Neutrophil (primary cell): Measurements from ENCODE around the gene EYS.
"Not testable (repeated sequence)": the region's sequence is repeated elsewhere in the genome, so short reads cannot be mapped to it uniquely, and the experiment has no call there.

Experiments
- H3K27ac ChIP-seq: fragments of 200-600 bp; sonication (generic); 2 replicates; pipeline ENCODE4 v1.5.1; 2016; ENCODE audit warnings: mild to moderate bottlenecking, moderate library complexity
- H3K27me3 ChIP-seq: fragments of 200-600 bp; sonication (generic); 2 replicates; pipeline ENCODE4 v1.6.0; 2016; ENCODE audit warnings: mild to moderate bottlenecking
- H3K36me3 ChIP-seq: fragments of 200-600 bp; sonication (generic); 2 replicates; pipeline ENCODE4 v1.5.1; 2017
- H3K4me1 ChIP-seq, 2 experiments: fragments of 200-600 bp in 1 of 2; sonication (generic) in 1 of 2; 1 replicate in 1 of 2; 2 replicates in 1 of 2; pipeline versions ENCODE4 v1.5.1 to v1.6.1; 2013 to 2016; ENCODE audit warnings: low read depth in 1 of 2, low read length in 1 of 2, mild to moderate bottlenecking in 1 of 2, moderate library complexity in 1 of 2; ENCODE audit not compliant: control insufficient read depth in 1 of 2, insufficient read depth in 1 of 2
- H3K4me3 ChIP-seq, 2 experiments: fragments of 200-600 bp in 1 of 2; sonication (generic) in 1 of 2; 1 replicate in 1 of 2; 2 replicates in 1 of 2; pipeline ENCODE4 v1.5.1; 2013 to 2016; ENCODE audit warnings: low read depth in 1 of 2, low read length in 1 of 2, mild to moderate bottlenecking in 1 of 2, moderate library complexity in 1 of 2
- H3K9me3 ChIP-seq: fragments of 200-600 bp; sonication (generic); 2 replicates; pipeline ENCODE4 v1.5.1; 2016
- TF ChIP-seq, protein P1 (sequence below): fragments of 200-600 bp; sonication (generic); IDR thresholded peaks from 2 replicates; pipeline ENCODE4 v1.5.1; 2016; ENCODE audit warnings: antibody characterized with exemption

The EYS gene

DNA sequence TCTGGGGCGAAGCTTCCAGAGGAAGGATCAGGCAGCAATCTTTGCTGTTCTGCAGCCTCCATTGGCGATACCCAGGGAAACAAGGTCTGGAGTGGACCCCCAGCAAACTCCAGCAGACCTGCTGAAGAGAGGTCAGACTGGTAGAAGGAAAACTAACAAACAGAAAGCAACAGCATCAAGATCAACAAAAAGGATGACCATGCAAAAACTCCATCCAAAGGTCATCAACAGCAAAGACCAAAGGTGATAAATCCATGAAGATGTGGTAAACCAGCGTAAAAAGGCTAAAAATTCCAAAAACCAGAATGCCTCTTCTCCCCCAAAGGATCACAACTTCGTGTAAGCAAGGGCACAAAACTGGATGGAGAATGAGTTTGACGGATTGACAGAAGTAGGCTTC is 1818.6 kb downstream of the EYS start:
- TF ChIP-seq, protein P1, sequence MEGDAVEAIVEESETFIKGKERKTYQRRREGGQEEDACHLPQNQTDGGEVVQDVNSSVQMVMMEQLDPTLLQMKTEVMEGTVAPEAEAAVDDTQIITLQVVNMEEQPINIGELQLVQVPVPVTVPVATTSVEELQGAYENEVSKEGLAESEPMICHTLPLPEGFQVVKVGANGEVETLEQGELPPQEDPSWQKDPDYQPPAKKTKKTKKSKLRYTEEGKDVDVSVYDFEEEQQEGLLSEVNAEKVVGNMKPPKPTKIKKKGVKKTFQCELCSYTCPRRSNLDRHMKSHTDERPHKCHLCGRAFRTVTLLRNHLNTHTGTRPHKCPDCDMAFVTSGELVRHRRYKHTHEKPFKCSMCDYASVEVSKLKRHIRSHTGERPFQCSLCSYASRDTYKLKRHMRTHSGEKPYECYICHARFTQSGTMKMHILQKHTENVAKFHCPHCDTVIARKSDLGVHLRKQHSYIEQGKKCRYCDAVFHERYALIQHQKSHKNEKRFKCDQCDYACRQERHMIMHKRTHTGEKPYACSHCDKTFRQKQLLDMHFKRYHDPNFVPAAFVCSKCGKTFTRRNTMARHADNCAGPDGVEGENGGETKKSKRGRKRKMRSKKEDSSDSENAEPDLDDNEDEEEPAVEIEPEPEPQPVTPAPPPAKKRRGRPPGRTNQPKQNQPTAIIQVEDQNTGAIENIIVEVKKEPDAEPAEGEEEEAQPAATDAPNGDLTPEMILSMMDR: no peak
- Histone ChIP-seq H3K36me3 (no peaks in the 10 kb centered on the region), H3K27ac (no peak overlapping the region), H3K4me3 (no peak overlapping the region), H3K4me1 (no peaks in the 10 kb centered on the region), H3K27me3 (no peaks in the 10 kb centered on the region), H3K9me3 (no peaks in the 10 kb centered on the region)

DNA sequence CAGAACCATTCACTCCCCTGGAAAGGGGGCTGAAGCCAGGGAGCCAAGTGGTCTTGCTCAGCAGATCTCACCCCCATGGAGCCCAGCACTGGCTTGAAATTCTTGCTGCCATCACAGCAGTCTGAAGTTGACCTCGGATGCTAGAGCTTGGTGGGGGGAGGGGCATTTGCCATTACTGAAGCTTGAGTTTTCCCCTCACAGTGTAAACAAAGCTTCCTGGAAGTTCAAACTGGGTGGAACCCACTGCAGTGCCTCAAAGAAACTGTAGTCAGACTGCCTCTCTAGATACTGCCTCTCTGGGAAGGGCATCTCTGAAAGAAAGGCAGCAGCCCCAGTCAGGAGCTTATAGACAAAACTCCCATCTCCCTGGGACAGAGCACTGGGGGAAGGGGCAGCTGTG is 1819.2 kb downstream of the EYS start:
- not testable (repeated sequence) for H3K4me1 ChIP-seq, H3K27me3 ChIP-seq, H3K4me3 ChIP-seq, H3K27ac ChIP-seq, H3K9me3 ChIP-seq, H3K36me3 ChIP-seq

DNA sequence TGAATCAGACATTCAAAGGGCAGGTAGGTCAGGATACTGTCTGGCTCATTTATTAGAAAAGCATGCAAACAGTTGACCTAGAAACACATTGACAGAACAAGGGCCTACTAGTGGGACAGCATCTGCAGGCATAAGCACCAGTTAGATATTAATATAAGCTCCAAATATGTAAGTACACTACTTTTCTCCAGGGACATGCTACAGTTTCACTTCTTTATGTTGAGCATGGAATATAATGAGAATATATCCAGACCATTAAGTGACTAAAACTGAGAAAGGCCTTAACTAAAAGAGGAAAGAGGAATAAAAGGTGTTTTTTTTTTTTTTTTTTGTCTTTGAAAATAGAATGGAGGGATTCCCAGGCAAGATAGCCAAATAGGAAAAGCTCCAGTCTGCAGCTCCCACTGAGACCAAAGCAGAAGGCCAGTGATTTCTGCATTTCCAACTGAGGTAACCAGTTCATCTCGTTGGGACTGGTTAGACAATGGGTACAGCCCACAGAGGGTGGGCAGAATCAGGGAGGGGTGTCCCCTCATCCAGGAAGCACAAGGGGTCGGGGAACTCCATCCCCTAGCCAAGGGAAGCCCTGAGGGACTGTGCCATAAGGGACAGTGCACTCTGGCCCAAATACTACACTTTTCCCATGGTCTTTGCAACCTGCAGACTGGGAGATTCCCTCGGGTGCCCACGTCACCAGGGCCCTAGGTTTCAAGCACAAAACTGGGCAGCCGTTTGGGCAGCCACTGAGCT is 1819.8 kb downstream of the EYS start:
- Histone ChIP-seq H3K27me3 (no peaks in the 10 kb centered on the region), H3K9me3 (no peaks in the 10 kb centered on the region), H3K4me3 (no peak overlapping the region), H3K4me1 (no peaks in the 10 kb centered on the region), H3K36me3 (no peaks in the 10 kb centered on the region), H3K27ac (no peak overlapping the region)
- TF ChIP-seq, protein P1: no peak

DNA sequence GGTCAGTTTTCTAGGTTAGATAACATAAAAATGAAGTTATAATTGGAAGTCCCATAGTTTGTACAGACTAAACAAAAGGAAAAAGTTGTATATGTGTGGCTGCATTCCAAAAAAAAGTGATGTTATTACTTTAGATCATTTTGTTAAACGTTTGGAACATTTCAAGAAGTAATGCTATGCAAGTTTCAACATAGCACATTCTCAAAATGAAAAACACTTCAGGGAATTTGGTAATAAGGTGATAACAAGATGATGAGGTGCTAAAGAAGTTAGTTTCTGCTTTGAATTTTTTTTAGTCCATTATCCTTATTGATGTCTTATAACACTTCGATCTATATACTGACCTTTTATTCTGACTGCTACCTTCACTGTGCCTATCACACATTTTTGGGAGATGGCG is 1820.7 kb downstream of the EYS start:
- no peaks in the 10 kb centered on the region for H3K9me3 ChIP-seq
- no peaks in the 10 kb centered on the region for H3K4me1 ChIP-seq
- TF ChIP-seq, protein P1: no peak
- no peak overlapping the region for H3K4me3 ChIP-seq
- no peaks in the 10 kb centered on the region for H3K27me3 ChIP-seq
- no peaks in the 10 kb centered on the region for H3K36me3 ChIP-seq
- no peak overlapping the region for H3K27ac ChIP-seq

DNA sequence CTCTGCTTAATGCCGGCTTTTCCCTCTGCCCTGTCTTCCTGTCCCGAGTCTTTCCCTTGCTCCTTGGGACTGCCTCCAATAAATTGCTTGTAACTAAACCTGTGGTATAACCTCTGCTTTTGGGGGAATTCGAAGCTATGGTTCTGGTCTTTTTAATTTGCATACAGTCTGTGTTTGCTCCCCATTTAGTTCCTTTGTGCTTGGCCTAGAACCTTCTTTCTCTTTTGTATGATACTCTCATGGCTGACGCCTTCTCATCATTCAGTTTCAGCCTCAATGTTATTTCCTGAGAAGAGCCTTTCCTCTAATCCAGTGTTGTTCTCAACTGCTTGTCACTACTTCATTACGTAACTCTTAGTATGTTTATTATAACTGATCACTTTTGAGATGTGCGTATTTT is 1823.4 kb downstream of the EYS start:
- Histone ChIP-seq H3K27me3 (no peaks in the 10 kb centered on the region), H3K4me1 (no peaks in the 10 kb centered on the region), H3K9me3 (no peaks in the 10 kb centered on the region), H3K36me3 (no peaks in the 10 kb centered on the region), H3K4me3 (no peak overlapping the region), H3K27ac (no peak overlapping the region)
- TF ChIP-seq, protein P1: no peak

DNA sequence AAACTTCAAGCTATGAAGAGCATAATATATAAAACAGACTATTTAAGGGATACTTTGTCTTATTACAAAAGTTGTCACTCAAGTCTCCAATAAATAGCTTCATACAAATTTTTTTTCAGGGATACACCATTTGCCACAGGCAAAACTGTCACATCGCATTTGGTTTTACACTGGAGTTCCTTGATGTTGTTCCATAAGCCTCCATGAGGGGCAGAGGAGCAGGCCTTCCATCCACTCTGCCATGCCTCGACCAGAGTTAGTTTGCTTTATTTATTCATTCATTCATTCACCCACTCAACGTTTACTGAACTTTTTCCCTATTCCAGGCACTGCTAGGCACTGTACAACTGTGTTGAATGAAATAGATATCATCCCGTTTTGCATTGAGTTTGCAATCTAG is 1824.8 kb downstream of the EYS start:
- Histone ChIP-seq H3K4me1 (no peaks in the 10 kb centered on the region), H3K27me3 (no peaks in the 10 kb centered on the region), H3K27ac (no peak overlapping the region), H3K9me3 (no peaks in the 10 kb centered on the region), H3K36me3 (no peaks in the 10 kb centered on the region), H3K4me3 (no peak overlapping the region)
- TF ChIP-seq, protein P1: no peak
